GM04504 (cell line): ENCODE data around the gene TBK1.

Experiments
- DNase-seq: peaks from one replicate; pipeline ENCODE4 v3.0.0-alpha.2; 2012; ENCODE audit warnings: low read depth

TBK1 gene

DNA sequence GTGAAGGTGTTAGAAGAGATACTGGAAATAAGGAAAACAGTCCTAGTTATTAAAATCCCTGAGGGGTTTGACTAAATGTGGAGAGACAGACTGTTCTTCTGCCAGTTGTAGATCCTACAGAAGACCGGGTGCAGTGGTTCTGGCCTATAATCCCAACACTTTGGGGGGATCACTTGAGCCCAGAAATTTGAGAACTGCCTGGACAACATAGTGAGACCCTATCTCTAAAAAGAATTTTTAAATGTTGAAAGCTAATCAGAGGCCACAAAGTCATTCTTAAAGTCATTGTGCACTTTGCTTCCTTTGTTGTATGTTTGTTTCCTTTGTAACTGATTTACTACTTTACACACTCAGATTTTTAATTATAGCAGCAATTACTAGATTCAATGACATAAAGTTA, 97.2 kb downstream of the TBK1 start:
- no peak for DNase-seq

DNA sequence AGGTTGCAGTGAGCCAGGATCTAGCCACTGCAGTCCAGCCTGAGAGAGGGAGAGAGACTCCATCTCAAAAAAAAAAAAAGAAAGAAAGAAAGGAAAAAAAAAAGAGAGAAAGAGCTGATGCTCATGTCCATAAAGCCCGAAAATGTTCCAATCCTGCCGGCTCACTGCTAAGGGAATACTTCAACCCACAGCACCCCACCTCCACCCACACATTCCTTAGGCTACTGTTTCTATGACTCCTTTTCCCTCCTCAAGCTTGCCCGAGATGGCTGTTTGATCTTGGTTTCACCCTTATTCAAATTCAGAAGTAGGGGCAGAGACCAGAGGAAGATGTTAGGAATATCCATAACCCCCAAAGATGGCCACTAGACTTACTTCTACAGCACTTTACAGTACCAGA, 98.8 kb downstream of the TBK1 start:
- DNase-seq, result no peak

DNA sequence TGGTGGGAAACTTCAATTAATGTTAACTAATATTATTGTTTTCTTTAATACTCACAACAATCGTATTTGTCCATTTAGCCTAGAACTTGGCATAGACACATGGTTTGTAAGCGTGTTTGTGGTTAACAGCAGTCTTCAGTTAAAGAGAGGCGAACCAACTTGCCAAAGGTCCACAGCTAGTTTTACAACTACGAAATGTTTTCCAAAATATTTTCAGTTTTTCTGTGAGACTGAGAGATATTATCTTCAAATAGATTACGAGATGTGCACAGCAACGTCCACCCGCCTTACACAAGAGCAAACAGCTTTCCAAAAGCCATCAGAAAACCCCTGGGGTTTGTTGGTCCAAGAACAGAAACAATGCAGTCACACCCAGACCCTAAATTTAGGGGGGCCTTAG, 99.8 kb downstream of the TBK1 start:
- peak; percentile 38 for DNase-seq
